Fibroblast of pulmonary artery (primary cell): ENCODE data around the gene ZNF620.
A peak's percentile ranks its signal among the peaks of the same experiment; 100 is the strongest.

Source experiments
- DNase-seq: peaks from one replicate; pipeline ENCODE4 v3.0.0-alpha.2; 2010; ENCODE audit warnings: low read depth
- H3K4me3 ChIP-seq: replicated peaks from 2 replicates; pipeline ENCODE4 v1.5.1; 2011; ENCODE audit warnings: low read depth, mild to moderate bottlenecking, control low read depth, low read length, moderate library complexity
- TF ChIP-seq, protein P1 (sequence below): IDR thresholded peaks from 2 replicates; pipeline ENCODE4 v1.5.1; 2011; ENCODE audit warnings: mild to moderate bottlenecking, control low read depth, low read length, inconsistent platforms; ENCODE audit errors: missing control alignments

The ZNF620 gene

DNA sequence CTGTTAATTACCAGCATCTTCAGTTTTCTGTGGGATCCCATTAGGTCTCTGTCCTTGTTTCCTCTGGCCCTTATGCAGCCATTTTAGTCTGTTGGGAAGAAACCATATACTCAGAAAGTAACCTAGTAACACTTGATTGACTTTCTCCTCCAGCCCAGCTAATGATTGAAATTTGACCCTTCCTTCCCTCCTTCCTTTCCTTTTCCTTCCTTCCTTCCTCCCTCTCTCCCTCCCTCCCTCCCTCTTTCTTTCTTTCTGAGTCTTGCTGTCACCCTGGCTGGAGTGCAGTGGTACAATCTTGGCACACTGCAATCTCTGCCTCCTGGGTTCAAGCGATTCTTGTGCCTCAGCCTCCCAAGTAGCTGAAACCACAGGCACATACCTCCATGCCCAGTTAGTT, 5.9 kb upstream of the ZNF620 start:
- TF ChIP-seq, protein P1, sequence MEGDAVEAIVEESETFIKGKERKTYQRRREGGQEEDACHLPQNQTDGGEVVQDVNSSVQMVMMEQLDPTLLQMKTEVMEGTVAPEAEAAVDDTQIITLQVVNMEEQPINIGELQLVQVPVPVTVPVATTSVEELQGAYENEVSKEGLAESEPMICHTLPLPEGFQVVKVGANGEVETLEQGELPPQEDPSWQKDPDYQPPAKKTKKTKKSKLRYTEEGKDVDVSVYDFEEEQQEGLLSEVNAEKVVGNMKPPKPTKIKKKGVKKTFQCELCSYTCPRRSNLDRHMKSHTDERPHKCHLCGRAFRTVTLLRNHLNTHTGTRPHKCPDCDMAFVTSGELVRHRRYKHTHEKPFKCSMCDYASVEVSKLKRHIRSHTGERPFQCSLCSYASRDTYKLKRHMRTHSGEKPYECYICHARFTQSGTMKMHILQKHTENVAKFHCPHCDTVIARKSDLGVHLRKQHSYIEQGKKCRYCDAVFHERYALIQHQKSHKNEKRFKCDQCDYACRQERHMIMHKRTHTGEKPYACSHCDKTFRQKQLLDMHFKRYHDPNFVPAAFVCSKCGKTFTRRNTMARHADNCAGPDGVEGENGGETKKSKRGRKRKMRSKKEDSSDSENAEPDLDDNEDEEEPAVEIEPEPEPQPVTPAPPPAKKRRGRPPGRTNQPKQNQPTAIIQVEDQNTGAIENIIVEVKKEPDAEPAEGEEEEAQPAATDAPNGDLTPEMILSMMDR: no peak
- no peak for DNase-seq
- no peak overlapping the region for H3K4me3 ChIP-seq

DNA sequence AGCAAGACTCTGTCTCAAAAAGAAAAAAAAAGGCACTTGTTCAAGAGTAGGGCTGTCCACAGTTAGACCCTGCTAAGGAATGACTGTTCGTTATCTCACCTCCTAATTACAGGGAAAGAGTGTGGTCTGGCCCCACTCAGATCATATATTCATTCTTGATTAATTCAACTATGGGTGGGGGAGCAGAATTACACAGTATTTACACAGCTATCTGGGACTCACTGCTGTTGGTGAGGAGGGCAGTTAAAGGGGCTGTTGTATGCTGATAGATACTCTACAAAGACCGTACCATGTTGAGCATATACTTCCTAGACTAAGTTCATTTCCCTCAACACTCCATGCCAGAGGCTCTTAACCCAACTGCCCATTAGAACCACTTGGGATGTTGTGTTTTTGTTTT, 3.8 kb upstream of the ZNF620 start:
- DNase-seq: no peak
- H3K4me3 ChIP-seq: no peak overlapping the region
- TF ChIP-seq, protein P1: no peak

DNA sequence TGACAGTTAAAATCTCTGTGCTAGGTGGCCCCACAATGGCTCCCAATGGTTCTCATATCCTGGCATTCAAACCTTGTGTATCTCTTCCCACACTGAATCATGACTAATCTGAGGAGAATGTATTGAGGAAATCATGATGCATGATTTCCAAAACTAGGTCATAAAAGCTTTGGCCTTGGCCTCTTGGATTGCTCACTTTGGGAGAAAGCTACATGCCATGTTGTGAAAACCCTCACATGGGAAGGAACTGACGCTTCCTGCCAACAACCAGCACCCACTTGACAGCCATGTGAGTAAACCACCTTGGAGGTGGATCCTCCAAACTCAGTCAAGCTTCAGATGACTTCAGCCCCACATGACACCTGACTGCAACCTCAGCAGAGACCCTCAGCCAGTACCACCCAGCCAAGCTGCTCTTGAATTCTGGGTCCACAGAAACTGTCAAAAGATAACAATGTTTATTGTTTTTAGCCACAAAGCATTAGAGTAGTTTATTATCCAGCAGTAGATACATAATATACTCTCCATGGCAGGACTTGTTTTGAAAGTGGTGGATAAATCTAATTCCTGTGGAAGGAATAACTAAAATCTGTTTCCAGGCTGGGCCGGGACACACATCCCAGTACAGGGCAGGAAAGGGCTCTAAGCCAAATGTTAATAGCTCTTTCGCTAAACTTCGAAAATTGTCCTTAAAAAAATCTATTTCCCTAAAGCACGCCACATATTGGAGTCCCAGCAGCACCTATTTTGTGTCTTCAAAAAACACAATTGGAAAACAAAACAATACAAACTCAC, 1.0 kb upstream of the ZNF620 start:
- peak; percentile 98 for DNase-seq
- TF ChIP-seq, protein P1: no peak
- H3K4me3 ChIP-seq: no peak overlapping the region

GRCh38 chr3:40511031-40511718, 5.3 kb downstream of the ZNF620 start:
- TF ChIP-seq, protein P1: no peak
- H3K4me3 ChIP-seq: no peak overlapping the region
- no peak for DNase-seq

DNA sequence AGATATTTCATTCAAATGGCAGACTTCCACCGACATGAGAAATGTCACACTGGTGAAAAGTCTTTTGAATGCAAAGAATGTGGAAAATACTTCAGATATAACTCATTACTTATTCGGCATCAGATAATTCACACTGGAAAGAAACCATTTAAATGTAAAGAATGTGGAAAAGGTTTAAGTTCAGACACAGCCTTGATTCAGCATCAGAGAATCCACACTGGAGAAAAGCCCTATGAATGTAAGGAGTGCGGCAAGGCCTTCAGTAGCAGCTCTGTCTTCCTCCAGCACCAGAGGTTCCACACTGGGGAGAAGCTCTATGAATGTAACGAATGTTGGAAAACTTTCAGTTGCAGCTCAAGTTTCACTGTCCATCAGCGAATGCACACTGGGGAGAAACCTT, 10.4 kb downstream of the ZNF620 start:
- TF ChIP-seq, protein P1: no peak
- no peak overlapping the region for H3K4me3 ChIP-seq
- DNase-seq: peak; percentile 68

DNA sequence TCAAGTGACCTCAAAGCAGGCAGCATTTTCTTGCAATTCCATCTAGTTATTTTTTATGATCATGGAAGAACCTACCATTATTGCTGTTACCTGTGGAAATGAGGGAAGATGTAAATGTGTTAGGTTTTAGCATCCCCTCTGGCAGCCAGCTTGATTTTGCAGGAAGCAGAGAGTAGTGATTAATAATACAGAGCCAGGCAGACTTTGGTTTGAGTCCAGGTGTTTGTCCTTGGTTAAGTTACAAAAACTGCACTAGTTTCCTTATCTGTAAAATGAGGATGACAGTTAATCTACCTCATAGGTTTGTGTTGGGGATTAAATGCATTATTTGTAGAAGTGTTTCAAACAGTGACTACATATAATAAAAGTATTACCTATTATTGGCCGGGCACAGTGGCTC, 12.2 kb downstream of the ZNF620 start:
- TF ChIP-seq, protein P1: no peak
- DNase-seq: no peak
- no peak overlapping the region for H3K4me3 ChIP-seq
